Vagina (tissue), 2 donors: ENCODE data around the gene NRXN2.

Experiments used
- POLR2A ChIP-seq, 2 donors: fragments of 450-650 bp; IDR thresholded peaks; one replicate each; pipeline ENCODE4 v1.6.1; 2017; ENCODE audit warnings: antibody characterized with exemption in 2 of 2, mild to moderate bottlenecking in 2 of 2, moderate library complexity in 2 of 2
- TF ChIP-seq, protein P1 (sequence below), 3 experiments: fragments of 450-650 bp in 2 of 3; fragments of 200-600 bp in 1 of 3; sonication (generic) in 1 of 3; IDR thresholded peaks; one replicate each; pipeline ENCODE4 v1.5.1; 2017 to 2019; ENCODE audit warnings: antibody characterized with exemption in 3 of 3, mild to moderate bottlenecking in 2 of 3, moderate library complexity in 2 of 3

DNA sequence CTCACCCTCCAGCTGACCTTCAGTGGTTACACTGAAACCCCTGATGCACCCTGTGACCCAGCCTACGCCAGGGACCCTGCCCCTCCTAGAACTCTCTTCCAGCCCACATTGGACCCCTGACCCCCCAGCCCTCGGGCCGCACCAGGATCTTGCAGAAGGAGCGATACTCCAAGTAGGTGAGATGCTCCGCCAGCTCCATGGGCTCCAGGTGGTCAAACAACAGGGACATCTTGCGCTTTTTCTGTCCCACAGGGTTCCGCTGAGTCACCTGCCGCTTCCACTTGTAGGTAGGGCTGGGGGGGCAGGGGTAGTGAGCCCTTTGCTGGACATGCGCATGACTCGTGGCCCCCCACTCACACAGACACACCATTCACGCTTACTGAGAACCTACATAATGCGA lies 16.9 kb upstream of the NRXN2 start:
- TF ChIP-seq, protein P1, sequence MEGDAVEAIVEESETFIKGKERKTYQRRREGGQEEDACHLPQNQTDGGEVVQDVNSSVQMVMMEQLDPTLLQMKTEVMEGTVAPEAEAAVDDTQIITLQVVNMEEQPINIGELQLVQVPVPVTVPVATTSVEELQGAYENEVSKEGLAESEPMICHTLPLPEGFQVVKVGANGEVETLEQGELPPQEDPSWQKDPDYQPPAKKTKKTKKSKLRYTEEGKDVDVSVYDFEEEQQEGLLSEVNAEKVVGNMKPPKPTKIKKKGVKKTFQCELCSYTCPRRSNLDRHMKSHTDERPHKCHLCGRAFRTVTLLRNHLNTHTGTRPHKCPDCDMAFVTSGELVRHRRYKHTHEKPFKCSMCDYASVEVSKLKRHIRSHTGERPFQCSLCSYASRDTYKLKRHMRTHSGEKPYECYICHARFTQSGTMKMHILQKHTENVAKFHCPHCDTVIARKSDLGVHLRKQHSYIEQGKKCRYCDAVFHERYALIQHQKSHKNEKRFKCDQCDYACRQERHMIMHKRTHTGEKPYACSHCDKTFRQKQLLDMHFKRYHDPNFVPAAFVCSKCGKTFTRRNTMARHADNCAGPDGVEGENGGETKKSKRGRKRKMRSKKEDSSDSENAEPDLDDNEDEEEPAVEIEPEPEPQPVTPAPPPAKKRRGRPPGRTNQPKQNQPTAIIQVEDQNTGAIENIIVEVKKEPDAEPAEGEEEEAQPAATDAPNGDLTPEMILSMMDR (IDR thresholded peaks at IDR 0.05) = no peak
- TF ChIP-seq POLR2A (IDR thresholded peaks at IDR 0.05) = no peak
